CD14-positive monocyte (primary cell): ENCODE data around the gene ANXA4. TPM values are rescaled to one million over a fixed set of nuclear protein-coding genes. Genes with fewer than 3 reads are reported as not detected.

ENCODE experiments used
- DNase-seq, 3 donors: peaks; one replicate each; pipeline ENCODE4 v3.0.0-alpha.2; 2011 to 2022
- H2AFZ ChIP-seq: 2 replicates; pipeline ENCODE4 v1.6.0; 2012; ENCODE audit warnings: mild to moderate bottlenecking, low read depth, low read length, inconsistent platforms; ENCODE audit not compliant: insufficient read depth, poor library complexity, severe bottlenecking
- H3K27ac ChIP-seq, 2 donors: 1 replicate in 1 of 2; 2 replicates in 1 of 2; pipeline ENCODE4 v1.5.1; 2012 to 2013; ENCODE audit warnings: low read length in 2 of 2, control low read depth in 1 of 2, inconsistent platforms in 1 of 2, low read depth in 1 of 2, mild to moderate bottlenecking in 1 of 2
- H3K27me3 ChIP-seq, 2 donors: one replicate each; pipeline versions ENCODE4 v1.6.0 to v1.6.1; 2011 to 2013; ENCODE audit warnings: low read length in 2 of 2; ENCODE audit not compliant: control insufficient read depth in 2 of 2, insufficient read depth in 2 of 2
- H3K36me3 ChIP-seq, 2 donors: replicated peaks in 1 of 2; 1 replicate in 1 of 2; 2 replicates in 1 of 2; pipeline versions ENCODE4 v1.5.1 to v1.6.1; 2012 to 2013; ENCODE audit warnings: low read length in 2 of 2, control low read depth in 1 of 2, inconsistent platforms in 1 of 2, mild to moderate bottlenecking in 1 of 2; ENCODE audit not compliant: insufficient read depth in 2 of 2, control insufficient read depth in 1 of 2
- H3K4me1 ChIP-seq, 2 donors: 1 replicate in 1 of 2; 2 replicates in 1 of 2; pipeline versions ENCODE4 v1.5.1 to v1.6.1; 2012 to 2013; ENCODE audit warnings: low read length in 2 of 2, control low read depth in 1 of 2, inconsistent platforms in 1 of 2, mild to moderate bottlenecking in 1 of 2, moderate library complexity in 1 of 2; ENCODE audit not compliant: insufficient read depth in 2 of 2, control insufficient read depth in 1 of 2
- H3K4me2 ChIP-seq: replicated peaks from 2 replicates; pipeline ENCODE3; 2012; ENCODE audit warnings: low read length, moderate library complexity, mild to moderate bottlenecking; ENCODE audit not compliant: poor library complexity, severe bottlenecking; ENCODE audit errors: extremely low read depth
- H3K4me3 ChIP-seq, 3 experiments: fragments of 200-600 bp in 1 of 3; sonication (generic) in 1 of 3; replicated peaks in 1 of 3; 1 replicate in 2 of 3; 2 replicates in 1 of 3; pipeline ENCODE4 v1.5.1; 2011 to 2013; ENCODE audit warnings: low read length in 3 of 3, mild to moderate bottlenecking in 3 of 3, control low read depth in 2 of 3, low read depth in 2 of 3, inconsistent platforms in 1 of 3, moderate library complexity in 1 of 3
- H3K79me2 ChIP-seq: 2 replicates; pipeline ENCODE4 v1.6.0; 2012; ENCODE audit warnings: mild to moderate bottlenecking, control low read depth, inconsistent platforms, low read length, moderate library complexity; ENCODE audit not compliant: insufficient read depth
- H3K9ac ChIP-seq: 2 replicates; pipeline ENCODE4 v1.6.0; 2017; ENCODE audit warnings: low read length, mild to moderate bottlenecking; ENCODE audit not compliant: insufficient read depth, poor library complexity, severe bottlenecking
- H3K9me3 ChIP-seq, 2 donors: replicated peaks in 1 of 2; 1 replicate in 1 of 2; 2 replicates in 1 of 2; pipeline versions ENCODE4 v1.5.1 to v1.6.1; 2012 to 2013; ENCODE audit warnings: low read length in 2 of 2, control low read depth in 1 of 2; ENCODE audit not compliant: control insufficient read depth in 1 of 2, insufficient read depth in 1 of 2
- H4K20me1 ChIP-seq: 2 replicates; pipeline ENCODE4 v1.6.0; 2012; ENCODE audit warnings: mild to moderate bottlenecking, low read length, control low read depth, moderate library complexity; ENCODE audit not compliant: insufficient read depth
- H3K27ac Mint-ChIP-seq, 7 donors: one replicate each; pipeline ENCODE4 v1.8.0; 2020; ENCODE audit warnings: mild to moderate bottlenecking in 7 of 7, mixed read lengths in 7 of 7, moderate library complexity in 6 of 7, inconsistent platforms in 2 of 7
- H3K27me3 Mint-ChIP-seq, 3 donors: one replicate each; pipeline ENCODE4 v1.8.0; 2021 to 2022; ENCODE audit warnings: low read depth in 3 of 3, mild to moderate bottlenecking in 3 of 3, mixed read lengths in 3 of 3, moderate library complexity in 3 of 3, inconsistent platforms in 1 of 3
- H3K36me3 Mint-ChIP-seq, 2 donors: one replicate each; pipeline ENCODE4 v1.8.0; 2020; ENCODE audit warnings: mixed read lengths in 2 of 2, inconsistent platforms in 1 of 2, mild to moderate bottlenecking in 1 of 2
- H3K4me1 Mint-ChIP-seq: one replicate; pipeline ENCODE4 v1.8.0; 2020; ENCODE audit warnings: mild to moderate bottlenecking, mixed read lengths
- H3K4me3 Mint-ChIP-seq, 2 donors: one replicate each; pipeline ENCODE4 v1.8.0; 2020; ENCODE audit warnings: mild to moderate bottlenecking in 2 of 2, mixed read lengths in 2 of 2, moderate library complexity in 1 of 2
- H3K9me3 Mint-ChIP-seq, 7 donors: one replicate each; pipeline ENCODE4 v1.8.0; 2020 to 2022; ENCODE audit warnings: mixed read lengths in 7 of 7, mild to moderate bottlenecking in 6 of 7, moderate library complexity in 6 of 7, inconsistent platforms in 2 of 7
- WGBS: methylation state at CpG from one replicate; pipeline ENCODE4 v1.1.5; 2013; ENCODE audit warnings: missing lambda C conversion rate; ENCODE audit not compliant: insufficient coverage; 5-methylcytosine and 5-hydroxymethylcytosine counted together
- intact Hi-C, 2 donors: fragments of 100-400 bp; cut with micrococcal nuclease; formaldehyde crosslinking; loops; one replicate each; pipeline versions ENCODE4 v1.15.0 to v1.15.1; 2023
- polyA plus RNA-seq, 3 donors: library from polyadenylated mRNA; depleted of rRNA in 1 of 3; unstranded in 2 of 3; stranded (reverse) in 1 of 3; fragments of 300-500 nt in 2 of 3; fragments of >200 nt in 1 of 3; fragmentation: Illumina TruSeq in 2 of 3; gene quantifications; 1 replicate in 2 of 3; 2 replicates in 1 of 3; pipeline ENCODE4 v1.2.3, GENCODE V29; 2012 to 2021
- TF ChIP-seq, protein P1 (sequence below): fragments of 200-600 bp; IDR thresholded peaks from one replicate; pipeline ENCODE4 v1.8.0; 2022; ENCODE audit warnings: antibody characterized with exemption, mild to moderate bottlenecking

The ANXA4 gene
- polyA plus RNA-seq, 3 donors = 30.0 to 95.7 (median 64.7) TPM

- Mint-ChIP-seq H3K4me3 (no peak overlapping the region), H3K36me3 (peaks cover 13 to 24% of the 10 kb centered on the region in 2 donors), H3K9me3 (no peaks in the 10 kb centered on the region)
Observed at GRCh38 chr2:69764286-69765095, 22.6 kb downstream of the ANXA4 start.

DNA sequence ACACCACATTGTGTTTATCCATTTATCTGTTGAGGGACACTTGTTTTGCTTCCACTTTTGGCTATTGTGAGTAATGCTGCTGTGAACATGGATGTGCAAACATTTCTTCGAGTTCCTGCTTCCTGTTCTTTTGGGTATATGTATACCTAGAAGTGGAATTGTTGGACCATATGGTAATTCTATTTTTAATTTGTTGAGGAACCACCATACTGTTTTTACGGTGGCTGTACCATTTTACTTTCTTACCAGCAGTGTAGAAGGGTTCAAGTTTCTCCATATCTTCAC, 23.1 kb downstream of the ANXA4 start:
- Histone ChIP-seq H3K27ac (peak overlapping the region in 1 of 2 donors; percentile 59), H3K4me2 (no peak overlapping the region)
- peak overlapping the region in 5 of 7 donors; percentile 3 to 68 (median 33) for H3K27ac Mint-ChIP-seq

More at GRCh38 chr2:69764286-69765095, 22.6 kb downstream of the ANXA4 start:
- DNase-seq = no peak
- Histone ChIP-seq H3K27me3 (no peaks in the 10 kb centered on the region), H3K4me3 (no peak overlapping the region), H3K27ac (peak overlapping the region in 1 of 2 donors; percentile 59), H2AFZ (no peak overlapping the region), H3K4me1 (peaks cover 18 to 35% of the 10 kb centered on the region in 2 donors), H3K9me3 (no peaks in the 10 kb centered on the region), H4K20me1 (no peaks in the 10 kb centered on the region), H3K4me2 (no peak overlapping the region), H3K9ac (no peak overlapping the region), H3K36me3 (no peaks in the 10 kb centered on the region), H3K79me2 (peaks cover 41% of the 10 kb centered on the region)
- TF ChIP-seq, protein P1, sequence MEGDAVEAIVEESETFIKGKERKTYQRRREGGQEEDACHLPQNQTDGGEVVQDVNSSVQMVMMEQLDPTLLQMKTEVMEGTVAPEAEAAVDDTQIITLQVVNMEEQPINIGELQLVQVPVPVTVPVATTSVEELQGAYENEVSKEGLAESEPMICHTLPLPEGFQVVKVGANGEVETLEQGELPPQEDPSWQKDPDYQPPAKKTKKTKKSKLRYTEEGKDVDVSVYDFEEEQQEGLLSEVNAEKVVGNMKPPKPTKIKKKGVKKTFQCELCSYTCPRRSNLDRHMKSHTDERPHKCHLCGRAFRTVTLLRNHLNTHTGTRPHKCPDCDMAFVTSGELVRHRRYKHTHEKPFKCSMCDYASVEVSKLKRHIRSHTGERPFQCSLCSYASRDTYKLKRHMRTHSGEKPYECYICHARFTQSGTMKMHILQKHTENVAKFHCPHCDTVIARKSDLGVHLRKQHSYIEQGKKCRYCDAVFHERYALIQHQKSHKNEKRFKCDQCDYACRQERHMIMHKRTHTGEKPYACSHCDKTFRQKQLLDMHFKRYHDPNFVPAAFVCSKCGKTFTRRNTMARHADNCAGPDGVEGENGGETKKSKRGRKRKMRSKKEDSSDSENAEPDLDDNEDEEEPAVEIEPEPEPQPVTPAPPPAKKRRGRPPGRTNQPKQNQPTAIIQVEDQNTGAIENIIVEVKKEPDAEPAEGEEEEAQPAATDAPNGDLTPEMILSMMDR = no peak
- Mint-ChIP-seq H3K27ac (peak overlapping the region in 5 of 7 donors; percentile 3 to 68 (median 33)), H3K27me3 (peaks cover 0 to 5% (median 4%) of the 10 kb centered on the region in 3 donors), H3K4me1 (peaks cover 43% of the 10 kb centered on the region)
- intact Hi-C loops = no loop called here
- WGBS = no CpG with 5 or more reads among the region's 5 CpGs

More for the DNA sequence above, 23.1 kb downstream of the ANXA4 start:
- no peak overlapping the region for H3K4me3 Mint-ChIP-seq
- H3K36me3 Mint-ChIP-seq = peaks cover 11 to 22% of the 10 kb centered on the region in 2 donors
- H3K27me3 Mint-ChIP-seq = peaks cover 0 to 5% (median 4%) of the 10 kb centered on the region in 3 donors
- H3K36me3 ChIP-seq = no peaks in the 10 kb centered on the region
- H3K27me3 ChIP-seq = no peaks in the 10 kb centered on the region
- TF ChIP-seq, protein P1 = no peak
- no peak overlapping the region for H2AFZ ChIP-seq
- intact Hi-C loops = no loop called here
- H3K9me3 ChIP-seq = no peaks in the 10 kb centered on the region
- peaks cover 48% of the 10 kb centered on the region for H3K4me1 Mint-ChIP-seq
- H3K4me3 ChIP-seq = no peak overlapping the region
- H3K9me3 Mint-ChIP-seq = no peaks in the 10 kb centered on the region
- H3K4me1 ChIP-seq = peaks cover 24 to 40% of the 10 kb centered on the region in 2 donors
- WGBS = no CpG with 5 or more reads among the region's 2 CpGs
- no peaks in the 10 kb centered on the region for H4K20me1 ChIP-seq
- no peak overlapping the region for H3K9ac ChIP-seq
- H3K79me2 ChIP-seq = peaks cover 41% of the 10 kb centered on the region
- DNase-seq = peak; percentile 21 to 43 (median 25)
